ENCODE data around the gene C18orf63.

DNA sequence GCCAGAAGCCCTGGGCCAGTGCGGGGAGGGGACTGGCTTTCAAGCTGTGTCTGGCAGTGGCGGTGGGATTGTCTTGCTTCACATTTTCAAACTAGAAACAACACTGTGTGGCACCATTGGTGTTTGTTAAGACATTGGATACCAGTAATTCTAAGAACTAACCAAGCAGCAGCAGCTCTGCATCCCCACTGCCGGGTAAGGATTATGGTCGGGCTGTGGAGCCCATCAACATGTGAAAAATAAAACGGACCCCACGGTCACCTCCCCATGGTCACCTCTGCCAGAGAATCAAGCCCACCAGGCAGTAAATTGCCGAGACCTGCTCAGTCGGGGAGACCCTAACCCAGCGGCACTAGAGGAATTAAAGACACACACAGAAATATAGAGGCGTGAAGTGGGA is 65.3 kb downstream of the C18orf63 start:
- TF ChIP-seq CTCF (IDR thresholded peaks at IDR 0.05) (no peak), EP300 (IDR thresholded peaks at IDR 0.05) (no peak), POLR2A (IDR thresholded peaks at IDR 0.05; ENCODE audit: low read depth) (no peak), POLR2AphosphoS5 (IDR thresholded peaks at IDR 0.05) (no peak)
